Measurements from ENCODE around the gene LCE6A. TPM values are rescaled to one million over a fixed set of nuclear protein-coding genes. Genes with fewer than 3 reads are reported as not detected.

Gene LCE6A
- total RNA-seq, 3 donors from 2014 or later (not counting 1 experiment from before 2014, with no cell fraction given) = not detected

- WGBS (ENCODE audit: insufficient coverage) = 66% methylated on average over 3 of the region's 3 CpGs
- Histone ChIP-seq H3K27ac (ENCODE audit: low read length) (no peak overlapping the region), H3K4me1 (ENCODE audit: control insufficient read depth, insufficient read depth, low read length) (no peaks in the 10 kb centered on the region), H3K36me3 (ENCODE audit: control insufficient read depth, insufficient read depth, low read length) (no peaks in the 10 kb centered on the region), H3K27me3 (ENCODE audit: control insufficient read depth, insufficient read depth, low read length) (no peaks in the 10 kb centered on the region), H3K9me3 (ENCODE audit: control insufficient read depth, insufficient read depth, low read length) (no peaks in the 10 kb centered on the region), H3K4me3 (ENCODE audit: low read length) (no peak overlapping the region)
- no peaks in the 10 kb centered on the region for H3K36me3 Mint-ChIP-seq
- no peak overlapping the region for H3K27ac Mint-ChIP-seq
- no peak overlapping the region for H3K4me3 Mint-ChIP-seq
- peaks cover 11 to 24% of the 10 kb centered on the region in 2 donors for H3K27me3 Mint-ChIP-seq (ENCODE audit: low read depth in 2 of 2)
- H3K9me3 Mint-ChIP-seq = no peaks in the 10 kb centered on the region
- no peak for TF ChIP-seq CTCF (IDR thresholded peaks at IDR 0.05)
- DNase-seq (no peak), ATAC-seq (no peak)
- H3K4me1 Mint-ChIP-seq = no peaks in the 10 kb centered on the region
- intact Hi-C loops (cut with micrococcal nuclease) = no loop called here
Measured at GRCh38 chr1:152886085-152886484, 43.4 kb downstream of the LCE6A start.

- Mint-ChIP-seq H3K36me3 (no peaks in the 10 kb centered on the region), H3K4me1 (no peaks in the 10 kb centered on the region), H3K27me3 (ENCODE audit: low read depth in 2 of 2) (peaks cover 11 to 29% of the 10 kb centered on the region in 2 donors), H3K4me3 (no peak overlapping the region), H3K27ac (no peak overlapping the region), H3K9me3 (no peaks in the 10 kb centered on the region)
- H3K4me3 ChIP-seq (ENCODE audit: low read length) = no peak overlapping the region
- DNase-seq = no peak
- intact Hi-C loops (cut with micrococcal nuclease) = no loop called here
- H3K27ac ChIP-seq (ENCODE audit: low read length) = no peak overlapping the region
- H3K4me1 ChIP-seq (ENCODE audit: control insufficient read depth, insufficient read depth, low read length) = no peaks in the 10 kb centered on the region
- H3K36me3 ChIP-seq (ENCODE audit: control insufficient read depth, insufficient read depth, low read length) = no peaks in the 10 kb centered on the region
- no peaks in the 10 kb centered on the region for H3K9me3 ChIP-seq (ENCODE audit: control insufficient read depth, insufficient read depth, low read length)
- 75% methylated on average over 8 of the region's 8 CpGs for WGBS (ENCODE audit: insufficient coverage)
- no peak for TF ChIP-seq CTCF (IDR thresholded peaks at IDR 0.05)
- peak in 1 of 3 donors; percentile 11 for ATAC-seq
- no peaks in the 10 kb centered on the region for H3K27me3 ChIP-seq (ENCODE audit: control insufficient read depth, insufficient read depth, low read length)
Measured at GRCh38 chr1:152886758-152887409, 44.2 kb downstream of the LCE6A start.

- H3K36me3 Mint-ChIP-seq = no peaks in the 10 kb centered on the region
- Histone ChIP-seq H3K9me3 (ENCODE audit: control insufficient read depth, insufficient read depth, low read length) (no peaks in the 10 kb centered on the region), H3K4me3 (ENCODE audit: low read length) (no peak overlapping the region), H3K4me1 (ENCODE audit: control insufficient read depth, insufficient read depth, low read length) (no peaks in the 10 kb centered on the region), H3K27ac (ENCODE audit: low read length) (no peak overlapping the region), H3K27me3 (ENCODE audit: control insufficient read depth, insufficient read depth, low read length) (no peaks in the 10 kb centered on the region), H3K36me3 (ENCODE audit: control insufficient read depth, insufficient read depth, low read length) (no peaks in the 10 kb centered on the region)
- DNase-seq = no peak
- H3K27me3 Mint-ChIP-seq (ENCODE audit: low read depth in 2 of 2) = peaks cover 11 to 41% of the 10 kb centered on the region in 2 donors
- no peak overlapping the region for H3K27ac Mint-ChIP-seq
- intact Hi-C loops (cut with micrococcal nuclease) = no loop called here
- ATAC-seq = no peak
- no CpG with 5 or more reads among the region's 1 CpG for WGBS (ENCODE audit: insufficient coverage)
- no peaks in the 10 kb centered on the region for H3K9me3 Mint-ChIP-seq
- TF ChIP-seq CTCF (IDR thresholded peaks at IDR 0.05) = no peak
- H3K4me1 Mint-ChIP-seq = no peaks in the 10 kb centered on the region
- no peak overlapping the region for H3K4me3 Mint-ChIP-seq
Measured at GRCh38 chr1:152888126-152888525, 45.5 kb downstream of the LCE6A start.

Other genes with a start within 250 kb of the LCE6A start
- gene LCE3C, start 242.6 kb upstream of the LCE6A start, total RNA-seq = not detected
- not detected for gene LCE3B, start 229.0 kb upstream of the LCE6A start, total RNA-seq
- not detected for gene LCE3A, start 219.8 kb upstream of the LCE6A start, total RNA-seq
- gene LCE2D, start 179.5 kb upstream of the LCE6A start, total RNA-seq = not detected
- not detected for gene LCE2C, start 167.6 kb upstream of the LCE6A start, total RNA-seq
- gene LCE2B, start 156.7 kb upstream of the LCE6A start, total RNA-seq = not detected
- gene LCE2A, start 144.5 kb upstream of the LCE6A start, total RNA-seq = not detected
- not detected for gene LCE4A, start 134.7 kb upstream of the LCE6A start, total RNA-seq
- not detected for gene KPRP, start 84.8 kb upstream of the LCE6A start, total RNA-seq
- gene LCE1F, start 67.7 kb upstream of the LCE6A start, total RNA-seq = not detected
- gene LCE1E, start 56.6 kb upstream of the LCE6A start, total RNA-seq = not detected
- not detected for gene LCE1D, start 46.1 kb upstream of the LCE6A start, total RNA-seq
- gene LCE1C, start 36.2 kb upstream of the LCE6A start, total RNA-seq = not detected
- not detected for gene LCE1B, start 30.9 kb upstream of the LCE6A start, total RNA-seq
- gene LCE1A, start 15.4 kb upstream of the LCE6A start, total RNA-seq = not detected
- gene LCE7A, start 17.1 kb downstream of the LCE6A start, total RNA-seq = not detected
- gene SMCP, start 35.5 kb downstream of the LCE6A start, total RNA-seq = not detected
- not detected for gene IVL, start 65.7 kb downstream of the LCE6A start, total RNA-seq
- not detected for gene SPRR5, start 104.3 kb downstream of the LCE6A start, total RNA-seq
- not detected for gene SPRR4, start 127.8 kb downstream of the LCE6A start, total RNA-seq
- not detected for gene SPRR1A, start 141.2 kb downstream of the LCE6A start, total RNA-seq
- not detected for gene SPRR3, start 158.9 kb downstream of the LCE6A start, total RNA-seq
- gene SPRR1B, start 188.3 kb downstream of the LCE6A start, total RNA-seq = not detected
- gene SPRR2D, start 198.3 kb downstream of the LCE6A start, total RNA-seq = not detected
- not detected for gene SPRR2A, start 214.7 kb downstream of the LCE6A start, total RNA-seq
- not detected for gene SPRR2B, start 228.8 kb downstream of the LCE6A start, total RNA-seq